HCEC 1CT (cell line): ENCODE measurements around the gene POFUT1.

Source experiments
- DNase-seq: peaks from one replicate; pipeline ENCODE4 v3.0.0-alpha.2; 2017

The POFUT1 gene

DNA sequence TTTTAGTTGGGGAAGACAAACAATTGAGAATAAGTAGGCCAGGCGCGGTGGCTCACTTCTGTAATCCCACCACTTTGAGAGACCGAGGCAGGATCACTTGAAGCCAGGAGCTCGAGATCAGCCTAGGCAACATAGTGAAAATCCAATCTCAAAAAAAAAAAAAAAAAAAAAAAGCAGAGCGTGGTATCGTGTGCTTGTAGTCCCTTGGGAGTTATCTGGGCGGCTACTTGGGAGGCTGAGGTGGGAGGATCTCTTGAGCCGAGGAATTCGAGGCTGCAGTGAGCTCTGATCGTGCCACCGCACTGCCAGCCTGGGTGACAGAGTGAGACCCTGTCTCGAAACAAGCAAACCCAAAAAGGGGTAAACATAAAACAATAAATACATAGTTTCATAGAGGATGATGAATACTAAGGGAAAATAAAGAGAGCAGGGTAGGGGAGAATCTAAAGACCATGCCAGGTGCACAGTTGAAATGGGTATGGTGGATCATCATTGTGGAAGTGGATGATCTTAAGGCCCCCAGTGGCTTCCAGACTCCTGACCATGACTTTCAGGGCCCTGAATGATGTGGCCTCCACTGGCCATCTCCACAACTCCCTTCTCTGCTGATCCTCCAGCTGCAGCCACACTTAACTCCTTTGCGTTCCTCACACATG is 947 bp downstream of the POFUT1 start:
- DNase-seq, result no peak

DNA sequence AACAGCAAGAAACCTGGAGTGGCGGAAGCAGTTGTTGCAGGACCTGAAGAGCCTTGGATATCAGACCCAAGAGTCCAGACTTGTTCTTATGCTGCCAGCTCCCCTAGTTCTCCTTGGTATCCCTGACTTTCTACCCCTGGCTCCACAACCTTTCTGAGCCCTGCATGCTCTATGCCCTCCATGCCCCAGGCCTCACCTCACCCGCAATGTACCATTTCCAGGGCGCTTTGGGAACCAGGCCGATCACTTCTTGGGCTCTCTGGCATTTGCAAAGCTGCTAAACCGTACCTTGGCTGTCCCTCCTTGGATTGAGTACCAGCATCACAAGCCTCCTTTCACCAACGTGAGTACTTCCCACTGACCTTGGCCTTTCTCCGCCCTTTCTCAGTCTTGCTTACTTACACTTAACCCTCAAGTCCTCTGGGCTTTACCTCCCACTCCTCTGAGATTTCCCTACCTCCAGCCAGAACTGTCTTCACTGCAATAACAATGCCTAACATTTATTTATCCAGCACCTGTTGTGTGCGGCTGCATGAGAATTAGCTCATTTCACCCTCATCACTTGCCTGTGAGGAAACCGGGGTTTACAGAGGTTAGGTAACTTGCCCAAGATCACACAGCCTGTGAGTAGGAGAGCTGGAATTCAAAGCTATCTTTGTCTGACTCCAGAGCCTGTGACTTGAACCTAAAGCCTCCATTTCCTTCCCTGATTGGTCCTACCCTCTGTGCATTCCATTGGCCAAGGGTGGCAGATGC is 2.3 kb downstream of the POFUT1 start:
- DNase-seq, result no peak

DNA sequence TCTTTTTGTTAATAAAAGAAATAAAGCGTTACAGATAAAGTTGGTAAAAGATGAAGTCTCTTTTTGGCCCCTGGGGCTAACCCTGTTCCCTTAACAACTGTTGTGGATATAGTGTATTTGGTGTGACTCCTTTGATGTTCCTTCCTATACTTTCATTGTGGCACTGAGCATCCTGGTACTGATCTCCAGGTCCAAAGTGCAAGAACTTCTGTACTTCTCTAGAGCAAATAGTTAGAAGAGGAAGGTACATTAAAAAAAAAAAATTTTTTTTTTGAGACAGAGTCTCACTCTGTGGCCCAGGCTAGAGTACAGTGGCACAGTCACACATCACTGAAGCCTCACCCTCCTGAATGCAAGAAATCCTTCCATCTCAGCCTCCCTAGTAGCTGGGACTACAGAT is 6.2 kb downstream of the POFUT1 start:
- DNase-seq, result no peak

DNA sequence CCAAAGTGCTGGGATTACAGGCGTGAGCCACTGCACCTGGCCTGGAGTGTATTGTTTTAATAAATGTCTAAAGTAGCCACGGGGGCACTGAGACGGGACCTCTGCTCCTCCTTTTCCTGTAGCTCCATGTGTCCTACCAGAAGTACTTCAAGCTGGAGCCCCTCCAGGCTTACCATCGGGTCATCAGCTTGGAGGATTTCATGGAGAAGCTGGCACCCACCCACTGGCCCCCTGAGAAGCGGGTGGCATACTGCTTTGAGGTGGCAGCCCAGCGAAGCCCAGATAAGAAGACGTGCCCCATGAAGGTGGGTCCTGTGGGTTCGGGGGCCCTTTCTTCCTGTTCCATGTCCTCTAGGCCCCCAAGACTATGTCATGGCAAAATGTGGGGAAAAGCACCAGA is 7.5 kb downstream of the POFUT1 start:
- no peak for DNase-seq

DNA sequence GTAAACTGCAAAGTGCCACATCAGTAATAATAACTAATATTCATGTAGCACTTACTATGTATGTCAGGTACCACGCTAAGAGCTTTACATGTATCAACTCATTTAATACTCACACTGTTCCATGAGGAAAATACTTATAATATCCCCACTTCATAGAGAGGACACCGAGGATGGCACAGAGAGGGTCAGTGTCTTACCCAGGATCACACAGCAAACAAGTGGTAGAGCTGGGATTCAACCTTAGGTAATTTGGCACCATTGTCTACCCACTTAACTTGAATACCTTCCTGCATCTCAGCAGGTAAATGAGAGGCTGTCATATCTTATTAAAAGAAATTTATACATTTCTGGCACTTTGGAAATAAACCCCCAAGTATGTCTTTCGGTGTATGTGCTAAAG is 8.0 kb downstream of the POFUT1 start:
- DNase-seq, result no peak

DNA sequence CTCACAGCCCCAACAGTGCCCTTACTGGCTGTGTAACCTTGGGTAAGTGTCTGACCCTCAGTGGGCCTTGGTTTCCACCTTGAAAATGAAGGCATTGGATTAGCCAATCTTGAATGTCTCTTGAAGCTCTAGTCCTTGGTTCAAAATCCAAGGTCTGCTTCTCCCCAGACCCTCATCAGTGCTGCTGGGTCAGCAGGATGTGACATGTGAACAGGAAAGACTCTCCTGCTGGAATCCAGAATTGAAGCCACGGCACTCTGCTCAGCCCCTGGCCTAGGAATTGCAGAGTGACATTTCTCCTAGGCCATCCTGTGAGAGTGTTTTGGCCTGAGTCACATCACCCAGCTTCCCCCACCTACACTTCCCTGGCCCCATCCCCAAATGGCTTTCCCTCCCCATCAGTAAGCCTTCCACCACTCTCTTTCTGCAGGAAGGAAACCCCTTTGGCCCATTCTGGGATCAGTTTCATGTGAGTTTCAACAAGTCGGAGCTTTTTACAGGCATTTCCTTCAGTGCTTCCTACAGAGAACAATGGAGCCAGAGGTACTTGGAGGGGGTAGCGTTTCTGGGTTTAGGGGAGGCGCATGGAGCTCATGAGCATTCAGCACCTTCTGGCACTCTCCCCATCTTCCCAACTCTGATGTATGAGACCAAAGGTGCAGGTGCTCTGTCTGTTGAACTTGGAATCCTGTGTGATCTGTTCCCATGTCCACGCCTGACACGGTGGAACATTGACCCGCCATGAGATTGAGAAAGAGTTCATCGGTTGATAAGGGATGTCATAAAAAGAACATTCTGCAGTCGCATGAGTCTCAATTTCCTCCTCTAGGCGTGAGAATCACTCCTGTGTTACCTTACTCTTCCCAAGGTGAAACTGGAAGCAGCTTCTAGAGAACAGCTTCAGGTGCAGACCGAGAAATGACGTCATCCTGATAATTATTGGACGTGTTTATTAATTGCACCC is 8.8 kb downstream of the POFUT1 start:
- DNase-seq, result no peak

DNA sequence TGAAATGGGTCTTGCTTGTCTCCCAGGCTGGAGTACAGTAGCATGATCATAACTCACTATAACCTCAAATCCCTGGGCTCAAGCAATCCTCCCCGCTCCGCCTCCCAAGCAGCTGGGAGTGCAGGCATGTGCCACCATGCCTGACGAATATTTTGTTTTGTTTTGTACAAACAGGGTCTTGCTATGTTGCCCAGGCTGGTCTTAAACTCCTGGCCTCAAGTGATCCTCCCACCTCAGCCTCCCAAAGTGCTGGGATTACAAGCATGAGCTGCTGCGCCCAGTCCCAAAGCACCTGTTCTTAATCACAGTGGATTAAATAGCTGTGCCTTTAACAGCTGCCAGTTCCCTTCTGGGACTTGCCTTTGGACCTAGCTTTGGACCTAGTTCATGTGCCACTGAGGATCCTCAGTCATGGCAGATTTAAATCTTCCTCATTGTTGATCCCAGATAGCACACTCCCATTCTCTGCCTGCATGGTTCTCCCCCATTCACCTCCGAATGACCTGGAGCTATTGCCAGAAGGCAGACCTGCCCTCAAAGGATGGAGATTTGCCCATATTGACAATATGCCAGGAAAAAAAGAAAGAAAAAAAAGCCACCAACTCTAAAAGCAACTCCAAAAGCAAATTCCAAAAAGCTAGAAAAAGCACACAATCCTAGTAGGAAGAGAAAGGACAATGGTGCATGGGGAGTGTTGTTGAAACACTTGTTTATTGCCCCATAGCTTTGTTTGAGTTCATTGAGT is 10.6 kb downstream of the POFUT1 start:
- no peak for DNase-seq

DNA sequence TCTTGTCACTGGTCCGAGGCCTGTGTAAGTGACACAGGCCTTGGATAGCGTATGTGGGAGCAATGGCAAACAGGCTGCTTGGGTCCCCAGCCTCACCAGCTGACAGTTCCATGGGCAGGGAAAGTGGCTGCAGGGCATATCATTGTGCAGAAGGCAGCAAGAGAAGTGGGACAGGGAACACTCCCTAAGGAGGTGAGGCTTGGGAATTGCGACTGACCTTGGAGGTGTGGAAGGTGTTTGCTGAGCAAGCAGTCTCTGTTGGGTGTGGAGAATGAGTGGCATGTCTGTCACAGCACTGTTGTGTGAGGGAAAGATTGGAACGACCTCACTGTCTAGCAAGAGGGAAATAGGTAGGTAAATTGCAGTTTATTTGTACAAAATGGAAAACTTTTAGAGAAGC is 16.8 kb downstream of the POFUT1 start:
- DNase-seq, result no peak

DNA sequence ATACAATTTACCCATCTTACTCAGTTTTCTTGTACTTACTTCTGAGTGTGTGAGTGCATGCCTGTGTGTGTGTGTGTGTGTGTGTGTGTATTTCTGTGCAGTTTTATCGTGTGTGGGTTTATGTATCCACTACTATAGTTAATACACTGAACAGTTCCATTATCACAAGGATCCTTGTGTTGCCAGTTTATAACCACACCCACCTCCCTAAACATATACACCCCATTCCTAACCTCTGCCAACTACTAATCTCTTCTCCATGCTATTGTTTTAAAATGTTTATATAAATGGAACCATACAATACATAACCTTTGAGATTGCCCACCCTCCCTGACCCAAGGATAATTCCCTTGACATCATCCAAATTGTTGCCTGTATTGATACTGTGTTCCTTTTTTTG is 18.7 kb downstream of the POFUT1 start:
- no peak for DNase-seq

DNA sequence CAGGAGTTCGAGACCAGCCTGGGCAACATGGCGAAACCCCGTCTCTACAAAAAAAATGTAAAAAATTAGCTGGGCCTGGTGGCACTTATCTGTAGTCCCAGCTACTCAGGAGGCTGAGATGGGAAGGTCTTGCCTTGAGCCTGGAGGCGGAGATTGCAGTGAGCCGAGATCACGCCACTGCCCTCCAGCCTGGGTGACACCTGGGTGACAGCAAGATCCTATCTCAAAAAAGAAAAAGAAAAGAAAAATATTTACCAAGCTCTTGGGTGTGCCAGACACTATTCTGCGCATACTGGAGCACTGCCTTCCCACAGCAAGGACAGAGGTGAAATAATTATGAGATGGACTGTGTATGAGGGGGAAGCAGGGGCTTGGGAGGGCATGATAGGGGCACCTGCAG is 19.6 kb downstream of the POFUT1 start:
- no peak for DNase-seq

DNA sequence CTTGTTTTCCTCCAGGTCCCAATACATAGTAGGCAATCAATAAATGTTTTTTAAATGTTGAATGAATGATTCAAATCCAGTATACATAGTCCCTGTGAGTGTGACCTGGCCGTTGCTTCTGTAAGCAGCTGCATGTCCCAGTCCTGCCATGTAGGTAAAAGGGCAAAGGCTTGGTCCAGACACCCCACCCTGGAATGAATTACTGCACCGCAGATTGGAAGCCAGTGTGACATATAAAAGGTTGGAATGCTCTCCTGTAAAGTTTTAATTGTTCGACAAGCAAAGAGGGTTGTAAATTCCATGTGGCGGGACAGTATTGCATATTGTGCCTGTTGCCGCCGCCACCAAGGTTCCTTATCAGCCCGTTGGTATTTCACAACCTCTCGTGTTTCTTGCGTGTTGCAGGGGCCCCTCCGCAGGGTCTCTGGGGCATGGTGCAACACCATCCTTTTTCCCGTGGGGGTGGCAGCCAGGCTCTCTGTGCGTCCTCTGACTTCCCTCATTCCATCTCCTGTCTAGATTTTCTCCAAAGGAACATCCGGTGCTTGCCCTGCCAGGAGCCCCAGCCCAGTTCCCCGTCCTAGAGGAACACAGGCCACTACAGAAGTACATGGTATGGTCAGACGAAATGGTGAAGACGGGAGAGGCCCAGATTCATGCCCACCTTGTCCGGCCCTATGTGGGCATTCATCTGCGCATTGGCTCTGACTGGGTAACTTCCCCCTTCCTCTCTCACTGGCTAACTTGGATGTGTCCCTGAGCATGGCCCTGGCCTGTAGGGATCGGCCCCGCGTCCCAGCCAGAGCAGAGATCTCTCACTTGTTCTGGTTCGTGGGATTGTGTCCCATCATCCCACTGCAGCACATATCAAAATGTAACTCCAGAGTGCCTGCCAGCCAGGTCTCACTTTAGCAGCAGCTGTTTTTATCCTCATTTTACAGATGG is 20.3 kb downstream of the POFUT1 start:
- no peak for DNase-seq

DNA sequence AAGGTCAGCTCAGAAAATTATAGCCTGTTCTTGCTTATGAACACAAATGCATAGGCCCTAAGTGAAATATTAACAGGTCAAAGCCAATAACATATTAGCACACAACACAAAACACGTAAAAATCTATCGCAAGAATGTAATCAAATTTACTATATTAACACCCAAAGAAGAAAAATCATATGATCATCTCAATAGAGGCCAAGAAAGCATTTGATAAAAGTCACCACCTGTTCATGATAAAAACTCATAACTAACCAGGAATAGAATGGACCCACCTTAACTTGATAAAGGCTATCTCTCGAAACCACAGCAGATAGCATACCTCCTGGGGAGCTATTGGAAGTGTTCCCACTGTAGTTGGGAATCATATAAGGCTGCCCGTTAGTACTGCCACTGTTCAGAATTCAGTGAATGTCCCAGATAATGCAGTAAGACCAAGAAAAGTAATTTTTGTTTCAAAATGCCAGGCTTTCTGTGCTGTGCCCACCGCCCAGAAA is 21.6 kb downstream of the POFUT1 start:
- no peak for DNase-seq

DNA sequence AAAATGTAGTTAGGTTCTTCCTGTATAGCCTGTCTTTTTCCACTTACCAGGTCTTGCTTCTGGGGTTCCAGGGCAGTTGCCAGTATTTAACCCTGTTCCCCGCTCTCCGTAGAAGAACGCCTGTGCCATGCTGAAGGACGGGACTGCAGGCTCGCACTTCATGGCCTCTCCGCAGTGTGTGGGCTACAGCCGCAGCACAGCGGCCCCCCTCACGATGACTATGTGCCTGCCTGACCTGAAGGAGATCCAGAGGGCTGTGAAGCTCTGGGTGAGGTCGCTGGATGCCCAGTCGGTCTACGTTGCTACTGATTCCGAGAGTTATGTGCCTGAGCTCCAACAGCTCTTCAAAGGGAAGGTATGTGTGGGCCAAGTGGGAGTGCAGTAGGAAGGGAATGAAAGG is 23.0 kb downstream of the POFUT1 start:
- DNase-seq, result no peak

DNA sequence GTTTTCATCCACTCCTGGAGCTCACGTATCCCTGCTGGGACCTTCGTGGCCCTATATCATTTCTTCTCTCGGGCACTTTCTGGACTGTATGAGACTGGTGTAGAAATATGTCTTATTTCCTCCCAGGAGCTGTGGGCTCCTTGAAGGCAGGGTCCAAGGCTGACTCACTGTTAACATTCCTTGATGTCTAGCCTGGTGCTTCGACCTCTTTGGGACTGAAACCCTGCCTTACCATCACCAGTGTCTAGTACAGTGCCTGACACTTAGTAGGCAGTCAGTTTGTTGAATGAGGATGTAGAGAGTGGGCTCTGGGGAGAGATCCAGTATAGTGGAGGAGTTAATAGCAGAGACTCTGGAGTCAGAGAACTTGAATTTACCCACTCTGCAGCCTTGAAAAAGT is 23.6 kb downstream of the POFUT1 start:
- no peak for DNase-seq

DNA sequence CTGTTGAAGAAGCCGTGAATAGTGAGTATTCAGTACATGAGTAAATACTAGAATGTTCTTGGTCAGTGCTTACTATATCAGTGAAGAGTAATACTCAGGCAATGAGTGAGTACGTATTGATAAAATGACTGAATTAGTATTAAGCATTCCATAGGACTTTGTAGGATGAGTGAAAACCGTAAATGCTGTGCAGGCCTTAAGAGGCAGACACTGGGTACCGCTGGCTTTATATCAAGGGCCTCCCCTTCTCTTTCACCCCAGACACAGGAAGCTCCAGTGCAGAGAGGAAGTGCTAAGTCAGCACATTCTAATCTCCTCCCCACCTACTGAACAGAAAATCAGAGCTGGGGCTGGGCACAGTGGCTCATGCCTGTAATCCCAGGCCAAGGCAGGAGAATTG is 24.2 kb downstream of the POFUT1 start:
- DNase-seq, result no peak

DNA sequence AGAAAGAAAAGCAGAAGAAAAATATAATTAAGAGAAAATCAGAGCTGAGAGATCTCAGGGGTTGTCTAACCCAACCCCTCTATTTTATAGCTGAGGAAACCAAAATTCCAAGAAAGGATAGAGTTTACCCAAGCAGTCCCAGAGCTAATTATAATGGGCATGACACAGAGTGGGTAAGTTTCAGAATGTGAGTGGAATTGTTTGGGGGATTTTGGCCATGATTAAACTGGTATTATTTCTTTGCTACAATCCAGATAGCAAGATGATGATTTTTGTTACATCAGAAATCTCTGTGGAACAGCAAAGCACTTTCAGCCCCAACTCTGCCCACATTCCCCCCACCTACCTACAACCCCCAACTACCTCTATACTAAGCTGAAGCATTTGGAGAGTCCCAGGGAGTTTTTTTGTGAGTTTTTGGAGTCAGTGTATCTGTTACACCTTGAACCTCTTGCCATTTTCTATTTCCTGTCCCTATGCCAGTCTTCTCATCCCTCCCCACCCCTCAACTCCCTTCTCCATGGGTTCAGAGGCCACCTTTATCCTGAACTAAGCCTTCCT is 24.7 kb downstream of the POFUT1 start:
- no peak for DNase-seq

DNA sequence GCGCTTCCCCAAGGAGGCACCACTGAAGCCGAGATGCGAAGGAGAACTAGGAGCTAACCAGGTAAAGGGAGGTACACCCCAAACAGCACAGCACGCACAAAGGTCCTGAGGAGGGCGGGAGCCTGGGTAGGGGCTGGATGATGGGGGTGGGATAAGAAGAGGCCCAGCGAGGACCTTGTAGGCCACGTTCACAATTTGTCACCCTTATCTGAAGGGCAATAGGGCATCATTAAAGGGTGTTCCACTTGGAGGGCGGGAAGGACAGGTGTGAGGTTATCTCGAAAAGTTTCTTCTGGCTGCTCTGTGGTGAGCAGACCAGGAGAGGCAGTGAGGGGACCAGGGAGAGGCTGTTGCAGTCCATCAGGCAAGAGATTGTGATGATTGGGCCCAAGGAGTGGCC is 25.6 kb downstream of the POFUT1 start:
- DNase-seq, result no peak

DNA sequence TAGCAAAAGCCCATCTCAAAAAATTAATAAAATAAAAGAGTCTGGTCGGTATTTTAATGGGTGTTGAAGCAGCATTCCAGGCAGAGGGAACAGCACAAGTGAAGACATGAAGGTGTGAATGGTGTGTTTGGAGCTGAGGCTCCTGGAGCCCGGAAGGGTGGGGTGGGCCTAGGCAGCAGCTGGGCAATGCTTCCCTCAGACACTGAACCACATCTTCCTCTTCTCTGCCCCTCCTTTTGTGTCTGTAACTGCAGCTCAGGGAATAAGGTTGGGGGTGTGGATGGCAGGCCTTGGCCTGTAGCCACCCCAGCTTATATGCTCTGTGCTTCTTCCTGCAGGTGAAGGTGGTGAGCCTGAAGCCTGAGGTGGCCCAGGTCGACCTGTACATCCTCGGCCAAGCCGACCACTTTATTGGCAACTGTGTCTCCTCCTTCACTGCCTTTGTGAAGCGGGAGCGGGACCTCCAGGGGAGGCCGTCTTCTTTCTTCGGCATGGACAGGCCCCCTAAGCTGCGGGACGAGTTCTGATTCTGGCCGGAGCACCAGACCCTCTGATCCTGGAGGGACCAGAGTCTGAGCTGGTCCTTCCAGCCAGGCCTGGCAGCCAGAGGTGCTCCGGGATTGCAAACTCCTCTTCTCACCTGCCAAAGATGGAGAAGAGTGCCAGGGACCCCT is 26.6 kb downstream of the POFUT1 start:
- DNase-seq, result no peak

DNA sequence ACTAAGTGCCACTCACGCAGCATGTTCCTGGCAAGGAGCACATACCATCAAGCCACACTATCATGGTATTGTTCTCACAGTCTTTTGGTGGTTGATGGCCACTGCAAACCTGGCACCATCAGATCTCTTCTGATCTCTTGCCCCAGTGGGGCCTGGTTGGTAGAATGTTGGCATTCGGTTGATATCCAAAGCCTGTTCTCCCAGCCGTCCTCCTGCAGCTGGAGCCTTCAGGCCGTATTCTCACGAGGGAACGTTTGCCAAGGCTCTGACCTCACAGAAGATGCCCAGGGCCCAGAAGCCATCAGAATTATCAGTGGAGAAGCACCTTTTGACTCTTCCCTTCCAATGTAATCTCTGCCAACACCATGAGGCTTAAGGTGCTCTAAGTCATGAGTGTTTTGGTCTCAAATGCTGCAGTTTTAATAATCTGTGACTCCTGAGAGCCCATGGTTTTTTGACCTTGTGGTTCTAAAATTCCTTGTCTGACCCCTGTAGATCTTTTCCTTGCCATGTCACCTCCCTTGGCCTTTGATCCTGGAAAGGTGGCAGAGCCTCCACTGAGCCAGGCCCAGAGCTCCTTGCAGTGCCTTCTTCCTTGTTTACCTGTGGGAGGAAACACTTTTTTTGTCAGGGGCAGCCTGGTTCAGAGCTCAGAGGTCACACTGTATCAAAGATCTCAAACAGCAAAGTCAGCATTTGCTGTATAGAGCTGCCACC is 27.8 kb downstream of the POFUT1 start:
- no peak for DNase-seq

DNA sequence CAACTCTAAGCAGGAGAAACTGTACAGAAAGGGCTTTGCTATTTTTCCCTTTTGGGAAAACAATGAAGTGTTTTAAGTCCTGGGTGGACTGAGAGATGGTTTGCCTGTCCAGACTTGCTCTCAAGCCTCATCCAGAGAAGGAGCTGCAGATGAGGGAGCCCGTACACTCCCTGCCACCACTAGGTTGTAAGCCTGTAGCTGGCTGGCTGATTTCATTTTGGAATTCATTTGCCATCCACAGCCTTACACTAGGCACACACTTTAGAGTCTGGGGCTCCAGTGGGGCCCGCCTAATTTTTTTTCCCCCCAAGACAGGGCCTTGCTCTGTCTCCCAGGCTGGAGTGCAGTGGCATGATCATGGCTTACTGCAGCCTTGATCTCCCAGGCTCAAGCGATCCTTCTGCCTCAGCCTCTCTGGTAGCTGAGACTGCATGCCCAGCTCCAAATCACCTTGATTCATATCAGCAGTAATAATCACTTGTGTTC is 28.4 kb downstream of the POFUT1 start:
- no peak for DNase-seq
